Adrenal gland (tissue), 5 donors: Measurements from ENCODE around the gene PES1.

ENCODE experiments used
- CTCF ChIP-seq, 6 experiments: fragments of 450-650 bp in 4 of 6; fragments of 200-600 bp in 2 of 6; sonication (generic) in 1 of 6; IDR thresholded peaks; 1 replicate in 5 of 6; 2 replicates in 1 of 6; pipeline versions ENCODE4 v1.5.1 to v1.8.0; 2016 to 2021; ENCODE audit warnings: antibody characterized with exemption in 6 of 6, mild to moderate bottlenecking in 2 of 6, moderate library complexity in 1 of 6
- POLR2A ChIP-seq, 2 donors: fragments of 450-650 bp; IDR thresholded peaks; one replicate each; pipeline ENCODE4 v1.6.1; 2017; ENCODE audit warnings: antibody characterized with exemption in 2 of 2, mild to moderate bottlenecking in 2 of 2, moderate library complexity in 1 of 2
- donor health status: DM: no; HTN: no; CAD: no.

- TF ChIP-seq CTCF (IDR thresholded peaks at IDR 0.05), result no peak
- no peak for TF ChIP-seq POLR2A (IDR thresholded peaks at IDR 0.05)
Observed at GRCh38 chr22:30573594-30574094, 18.1 kb downstream of the PES1 start.
